Heart right ventricle (tissue), 16 donors: ENCODE results near the gene BLTP3B. TPM values are rescaled to one million over a fixed set of nuclear protein-coding genes. Genes with fewer than 3 reads are reported as not detected.

ENCODE experiments used
- ATAC-seq, 8 donors: fragments of 200-7000 bp; cut with Tn5 transposase; one replicate each; pipeline ENCODE4 v1.9.1; 2020; ENCODE audit warnings: mild to moderate bottlenecking in 8 of 8, moderate library complexity in 8 of 8, moderate number of reproducible peaks in 1 of 8
- DNase-seq, 2 donors: peaks; one replicate each; pipeline ENCODE4 v3.0.0-alpha.2; 2020
- H3K27ac ChIP-seq, 10 donors: fragments of 200-600 bp; sonication (generic) in 2 of 10; one replicate each; pipeline versions ENCODE4 v1.5.0 to v1.8.0; 2020 to 2022; ENCODE audit warnings: mild to moderate bottlenecking in 3 of 10
- H3K27me3 ChIP-seq, 7 donors: fragments of 200-600 bp; one replicate each; pipeline ENCODE4 v1.8.0; 2021 to 2022; ENCODE audit warnings: mild to moderate bottlenecking in 2 of 7
- H3K36me3 ChIP-seq, 9 donors: fragments of 200-600 bp; sonication (generic) in 1 of 9; one replicate each; pipeline versions ENCODE4 v1.5.0 to v1.8.0; 2020 to 2022; ENCODE audit warnings: mild to moderate bottlenecking in 2 of 9
- H3K4me1 ChIP-seq, 9 donors: fragments of 200-600 bp; sonication (generic) in 1 of 9; one replicate each; pipeline versions ENCODE4 v1.5.0 to v1.8.0; 2020 to 2022; ENCODE audit warnings: mild to moderate bottlenecking in 4 of 9
- H3K4me3 ChIP-seq, 10 donors: fragments of 200-600 bp; sonication (generic) in 2 of 10; one replicate each; pipeline versions ENCODE4 v1.5.0 to v1.8.0; 2020 to 2022; ENCODE audit warnings: mild to moderate bottlenecking in 7 of 10, moderate library complexity in 2 of 10
- H3K9me3 ChIP-seq, 11 donors: fragments of 200-600 bp in 10 of 11; sonication (generic) in 2 of 11; one replicate each; pipeline versions ENCODE4 v1.5.0 to v1.8.0; 2013 to 2022; ENCODE audit warnings: mild to moderate bottlenecking in 2 of 11, control low read depth in 1 of 11, moderate library complexity in 1 of 11
- WGBS, 2 donors: extraction: QIAGEN DNeasy Blood & Tissue Kit; methylation state at CpG; one replicate each; pipeline ENCODE4 v1.1.7; 2013; ENCODE audit warnings: inconsistent platforms in 1 of 2; 5-methylcytosine and 5-hydroxymethylcytosine counted together
- intact Hi-C, 10 donors: fragments of 100-400 bp; cut with DNase I; formaldehyde crosslinking; loops; one replicate each; pipeline versions ENCODE4 v1.11.1 to v1.14.2; 2022
- polyA plus RNA-seq, 2 donors: library from polyadenylated mRNA; stranded (reverse); fragments of 200-250 nt; gene quantifications; one replicate each; pipeline ENCODE4 v1.2.3, GENCODE V29; 2013
- total RNA-seq, 10 donors: library from RNA; stranded (reverse); fragmentation: NEBNext Ultra II Directional in 3 of 10; extraction: Animal tissue kit (Norgen Biotek cat#: 25700) in 3 of 10; gene quantifications; one replicate each; pipeline versions ENCODE4 v1.2.1 to v1.2.4, GENCODE V29; 2021 to 2023
- TF ChIP-seq, protein P1 (sequence below), 9 donors: fragments of 200-600 bp; sonication (generic) in 2 of 9; IDR thresholded peaks; one replicate each; pipeline versions ENCODE4 v1.5.0 to v1.8.0; 2021 to 2022; ENCODE audit warnings: antibody characterized with exemption in 9 of 9, mild to moderate bottlenecking in 5 of 9, moderate library complexity in 1 of 9
- donor health status: Arrhythmogenic right ventricular cardiomyopathy.
- donor health status: ischemic (EF 13 %, LVEDD 7.1; RV severe dilation, severe dysfunction).
- donor health status: healthy with polysubstance abuse.
- donor health status: DM: no; HTN: yes; CAD: no.
- donor health status: DM: no; HTN: no; CAD: no.
- donor health status: ischemic (EF 25% LVEDD 6.9; RV normal size, moderate dysfunction).
- donor health status: ischemic (EF 25% LVEDD 5.7; RV mildly dilated, moderate dysfunction).
- donor health status: healthy.
- donor health status: DM: yes; HTN: yes; CAD: no.
- donor health status: Ischemic cardiomyopathy.
- donor health status: ischemic (EF 35%, LVEDD 5.7; RV mildly dilated, moderate dysfunction).
- donor health status: nonischemic (EF 11% LVEDD 7.7; RV severe dilation, severe dysfunction).
- donor health status: DM: yes; HTN: yes; CAD: no.
- donor health status: PGD.
- donor health status: ischemic (EF 29% LVEDD 5.4; RV normal size, mild dysfunction).
- donor health status: nonischemic (EF 23%, LVEDD 6.1; RV moderate dilation, normal function).

BLTP3B gene
- total and polyA plus RNA-seq, 12 donors, result 6.0 to 18.0 (median 14.5) TPM

DNA sequence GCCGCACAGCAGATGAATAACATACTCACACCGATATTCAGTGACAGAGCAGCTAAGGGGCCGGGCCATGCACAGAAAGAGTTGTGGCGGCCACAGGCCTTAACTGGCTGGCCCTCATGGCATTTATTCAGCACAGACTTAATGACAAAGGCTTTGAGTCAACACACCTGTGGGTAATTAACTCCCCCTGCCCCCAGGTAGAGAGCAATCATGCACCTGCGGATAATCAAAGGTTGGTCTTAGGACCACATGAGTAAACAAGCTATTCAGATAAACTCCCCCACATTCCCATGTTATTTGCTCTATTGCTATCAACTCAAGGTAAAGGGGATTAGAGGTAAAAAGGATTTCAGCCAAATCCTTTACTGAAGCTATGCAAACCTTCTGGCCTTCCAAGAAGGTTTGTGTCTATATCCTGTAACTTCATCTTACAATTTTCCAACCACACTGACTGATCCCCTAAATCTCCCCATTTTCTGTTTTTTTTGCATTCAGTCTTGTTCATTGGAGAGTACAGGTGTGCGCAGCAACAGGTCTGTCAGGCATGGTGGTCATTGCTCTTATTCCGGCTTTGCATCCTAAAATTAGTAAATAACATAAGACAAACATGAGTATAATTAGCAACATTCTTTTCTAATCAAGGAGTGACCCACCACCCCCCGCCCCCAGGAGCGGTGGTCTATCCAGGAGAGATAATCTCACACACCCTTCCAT lies 16.9 kb upstream of the BLTP3B start:
- no peak for DNase-seq
- H3K9me3 ChIP-seq, result no peaks in the 10 kb centered on the region
- H3K4me3 ChIP-seq, result no peak overlapping the region
- H3K36me3 ChIP-seq, result no peaks in the 10 kb centered on the region
- intact Hi-C loops, result loop anchor here in 5 of 10 donors (5.0 to 10.0 kb wide), 3 partner anchors 38 to 395 kb away; partner anchors contain the start of gene ACTR6 (in 3 of the 5)
- peaks cover 0 to 12% (median 9%) of the 10 kb centered on the region in 9 donors for H3K4me1 ChIP-seq
- WGBS, 2 donors, result 92 to 94% methylated on average over 9 of the region's 9 CpGs
- TF ChIP-seq, protein P1, sequence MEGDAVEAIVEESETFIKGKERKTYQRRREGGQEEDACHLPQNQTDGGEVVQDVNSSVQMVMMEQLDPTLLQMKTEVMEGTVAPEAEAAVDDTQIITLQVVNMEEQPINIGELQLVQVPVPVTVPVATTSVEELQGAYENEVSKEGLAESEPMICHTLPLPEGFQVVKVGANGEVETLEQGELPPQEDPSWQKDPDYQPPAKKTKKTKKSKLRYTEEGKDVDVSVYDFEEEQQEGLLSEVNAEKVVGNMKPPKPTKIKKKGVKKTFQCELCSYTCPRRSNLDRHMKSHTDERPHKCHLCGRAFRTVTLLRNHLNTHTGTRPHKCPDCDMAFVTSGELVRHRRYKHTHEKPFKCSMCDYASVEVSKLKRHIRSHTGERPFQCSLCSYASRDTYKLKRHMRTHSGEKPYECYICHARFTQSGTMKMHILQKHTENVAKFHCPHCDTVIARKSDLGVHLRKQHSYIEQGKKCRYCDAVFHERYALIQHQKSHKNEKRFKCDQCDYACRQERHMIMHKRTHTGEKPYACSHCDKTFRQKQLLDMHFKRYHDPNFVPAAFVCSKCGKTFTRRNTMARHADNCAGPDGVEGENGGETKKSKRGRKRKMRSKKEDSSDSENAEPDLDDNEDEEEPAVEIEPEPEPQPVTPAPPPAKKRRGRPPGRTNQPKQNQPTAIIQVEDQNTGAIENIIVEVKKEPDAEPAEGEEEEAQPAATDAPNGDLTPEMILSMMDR (IDR thresholded peaks at IDR 0.05), result no peak
- no peak for ATAC-seq
- no peaks in the 10 kb centered on the region for H3K27me3 ChIP-seq
- no peak overlapping the region for H3K27ac ChIP-seq

GRCh38 chr12:100158535-100158934 lies 15.9 kb upstream of the BLTP3B start:
- Histone ChIP-seq H3K4me1 (peaks cover 0 to 3% (median under 1%) of the 10 kb centered on the region in 9 donors), H3K36me3 (no peaks in the 10 kb centered on the region), H3K27me3 (no peaks in the 10 kb centered on the region), H3K4me3 (no peak overlapping the region), H3K9me3 (no peaks in the 10 kb centered on the region), H3K27ac (no peak overlapping the region)
- intact Hi-C loops, result loop anchor here in 1 of 10 donors (10.0 kb wide), 1 partner anchor 396 kb away; no protein-coding TSS in a partner anchor
- TF ChIP-seq, protein P1 (IDR thresholded peaks at IDR 0.05), result no peak
- ATAC-seq (no peak), DNase-seq (no peak)
- WGBS, 2 donors, result 87 to 93% methylated on average over 4 of the region's 4 CpGs

DNA sequence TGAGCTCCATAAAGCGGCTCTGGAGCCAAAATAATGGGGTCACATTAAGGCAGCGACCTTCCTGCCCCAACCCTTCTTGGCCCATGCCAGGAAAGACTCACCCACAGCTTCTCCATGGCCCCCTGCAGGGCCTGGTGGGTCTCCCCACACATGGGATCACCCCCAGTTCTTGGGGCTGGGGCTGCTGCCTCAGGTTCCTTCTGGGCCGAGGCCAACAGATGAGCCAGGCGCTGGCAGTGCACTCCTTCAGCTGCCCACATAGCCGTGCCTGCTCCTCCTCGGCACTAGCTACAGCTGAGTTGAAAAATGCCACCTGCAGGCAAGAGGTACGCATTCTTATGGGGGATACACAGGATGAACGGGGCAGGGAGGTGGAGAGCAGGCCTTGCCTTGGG lies 14.8 kb upstream of the BLTP3B start:
- intact Hi-C loops, result loop anchor here in 1 of 10 donors (10.0 kb wide), 1 partner anchor 397 kb away; no protein-coding TSS in a partner anchor

GRCh38 chr12:100156731-100157426 lies 14.2 kb upstream of the BLTP3B start:
- ATAC-seq (no peak), DNase-seq (no peak)
- TF ChIP-seq, protein P1 (IDR thresholded peaks at IDR 0.05), result no peak
- Histone ChIP-seq H3K4me1 (no peaks in the 10 kb centered on the region), H3K27me3 (no peaks in the 10 kb centered on the region), H3K9me3 (no peaks in the 10 kb centered on the region), H3K27ac (no peak overlapping the region), H3K36me3 (no peaks in the 10 kb centered on the region), H3K4me3 (no peak overlapping the region)
- intact Hi-C loops, result loop anchor here in 1 of 10 donors (10.0 kb wide), 1 partner anchor 398 kb away; no protein-coding TSS in a partner anchor
- WGBS, 2 donors, result 55 to 77% methylated on average over 11 of the region's 11 CpGs

More for the DNA sequence above, 14.8 kb upstream of the BLTP3B start:
- Histone ChIP-seq H3K4me3 (no peak overlapping the region), H3K27ac (no peak overlapping the region), H3K4me1 (no peaks in the 10 kb centered on the region), H3K36me3 (no peaks in the 10 kb centered on the region), H3K27me3 (no peaks in the 10 kb centered on the region), H3K9me3 (no peaks in the 10 kb centered on the region)
- DNase-seq (no peak), ATAC-seq (no peak)
- 89% methylated on average over 8 of the region's 8 CpGs for WGBS, 2 donors
- TF ChIP-seq, protein P1 (IDR thresholded peaks at IDR 0.05), result no peak
